H9 (cell line): Measurements from ENCODE around the gene H2AZ2. TPM values are rescaled to one million over a fixed set of nuclear protein-coding genes. Genes with fewer than 3 reads are reported as not detected.

Experiments used
- DNase-seq: peaks from one replicate; pipeline ENCODE4 v3.0.0-alpha.2; 2017
- H2AFZ ChIP-seq: one replicate; pipeline ENCODE4 v1.6.1; 2013; ENCODE audit warnings: mild to moderate bottlenecking, low read length, control low read depth, moderate library complexity
- H2AK5ac ChIP-seq: 2 replicates; pipeline ENCODE4 v1.6.1; 2013; ENCODE audit warnings: low read length, control low read depth, mixed read lengths; ENCODE audit not compliant: insufficient read length
- H2BK120ac ChIP-seq: one replicate; pipeline ENCODE4 v1.6.1; 2013; ENCODE audit warnings: low read depth, mild to moderate bottlenecking, low read length, control low read depth, inconsistent platforms; ENCODE audit not compliant: poor library complexity, severe bottlenecking
- H2BK12ac ChIP-seq: 2 replicates; pipeline ENCODE4 v1.6.1; 2013; ENCODE audit warnings: low read length, control low read depth, mixed read lengths, low read depth; ENCODE audit not compliant: insufficient read length
- H2BK15ac ChIP-seq: 2 replicates; pipeline ENCODE4 v1.6.1; 2013; ENCODE audit warnings: low read depth, low read length, control low read depth
- H2BK20ac ChIP-seq: one replicate; pipeline ENCODE4 v1.6.1; 2013; ENCODE audit warnings: low read depth, mild to moderate bottlenecking, low read length, control low read depth, inconsistent platforms; ENCODE audit not compliant: poor library complexity, severe bottlenecking
- H2BK5ac ChIP-seq: 2 replicates; pipeline ENCODE4 v1.6.1; 2013; ENCODE audit warnings: low read length, control low read depth, mixed read lengths; ENCODE audit not compliant: insufficient read length
- H3K14ac ChIP-seq: 2 replicates; pipeline ENCODE4 v1.6.1; 2013; ENCODE audit warnings: low read length, control low read depth; ENCODE audit not compliant: insufficient read depth
- H3K18ac ChIP-seq: 2 replicates; pipeline ENCODE4 v1.6.1; 2013; ENCODE audit warnings: low read depth, mild to moderate bottlenecking, mixed read lengths, low read length, control low read depth; ENCODE audit not compliant: insufficient read length
- H3K23ac ChIP-seq: 2 replicates; pipeline ENCODE4 v1.6.1; 2013; ENCODE audit warnings: low read length, control low read depth, mixed read lengths, low read depth; ENCODE audit not compliant: insufficient read length
- H3K23me2 ChIP-seq: 2 replicates; pipeline ENCODE4 v1.6.1; 2013; ENCODE audit warnings: low read depth, mild to moderate bottlenecking, mixed read lengths, low read length, control low read depth; ENCODE audit not compliant: insufficient read length, poor library complexity, severe bottlenecking
- H3K27ac ChIP-seq: 2 replicates; pipeline ENCODE4 v1.5.1; 2013; ENCODE audit warnings: low read length, control low read depth, mixed read lengths, low read depth; ENCODE audit not compliant: insufficient read length
- H3K27me3 ChIP-seq: 2 replicates; pipeline ENCODE4 v1.6.1; 2013; ENCODE audit warnings: low read length, control low read depth, inconsistent platforms; ENCODE audit not compliant: insufficient read depth
- H3K4ac ChIP-seq: 2 replicates; pipeline ENCODE4 v1.6.1; 2013; ENCODE audit warnings: low read depth, mild to moderate bottlenecking, control low read depth, inconsistent platforms, low read length, moderate library complexity
- H3K4me1 ChIP-seq: 2 replicates; pipeline ENCODE4 v1.6.1; 2013; ENCODE audit warnings: low read length, control low read depth, inconsistent platforms; ENCODE audit not compliant: insufficient read depth
- H3K4me2 ChIP-seq: 2 replicates; pipeline ENCODE4 v1.6.1; 2013; ENCODE audit warnings: low read length, control low read depth, mixed read lengths; ENCODE audit not compliant: insufficient read length, insufficient read depth
- H3K56ac ChIP-seq: 2 replicates; pipeline ENCODE4 v1.6.1; 2013; ENCODE audit warnings: low read depth, mild to moderate bottlenecking, mixed read lengths, low read length, control low read depth; ENCODE audit not compliant: insufficient read length
- H3K79me1 ChIP-seq: 2 replicates; pipeline ENCODE4 v1.6.1; 2013; ENCODE audit warnings: low read depth, mild to moderate bottlenecking, moderate library complexity, low read length, control low read depth, inconsistent platforms; ENCODE audit not compliant: insufficient read depth, poor library complexity, severe bottlenecking
- H3K79me2 ChIP-seq: 2 replicates; pipeline ENCODE4 v1.6.1; 2013; ENCODE audit warnings: low read length, control low read depth, inconsistent platforms; ENCODE audit not compliant: insufficient read depth
- H3K9ac ChIP-seq: 2 replicates; pipeline ENCODE4 v1.6.1; 2013; ENCODE audit warnings: low read length, control low read depth, mixed read lengths; ENCODE audit not compliant: insufficient read length; ENCODE audit errors: extremely low read depth
- H3K9me3 ChIP-seq: one replicate; pipeline ENCODE4 v1.6.1; 2013; ENCODE audit warnings: low read depth, low read length, inconsistent platforms; ENCODE audit not compliant: control insufficient read depth
- H3T11ph ChIP-seq: one replicate; pipeline ENCODE4 v1.6.1; 2013; ENCODE audit warnings: mild to moderate bottlenecking, low read length, control low read depth, inconsistent platforms
- H4K20me1 ChIP-seq: one replicate; pipeline ENCODE4 v1.6.1; 2013; ENCODE audit not compliant: control insufficient read depth, insufficient read length, insufficient read depth
- H4K5ac ChIP-seq: 2 replicates; pipeline ENCODE4 v1.6.1; 2013; ENCODE audit warnings: low read depth, mild to moderate bottlenecking, mixed read lengths, low read length, control low read depth; ENCODE audit not compliant: insufficient read length
- H4K8ac ChIP-seq: replicated peaks from 2 replicates; pipeline ENCODE4 v1.6.1; 2013; ENCODE audit warnings: low read length, control low read depth, mixed read lengths, low read depth; ENCODE audit not compliant: insufficient read length
- H4K91ac ChIP-seq: 2 replicates; pipeline ENCODE4 v1.6.1; 2013; ENCODE audit warnings: low read depth, mild to moderate bottlenecking, moderate library complexity, mixed read lengths, low read length, control low read depth; ENCODE audit not compliant: insufficient read length
- H3K27ac Mint-ChIP-seq, 3 experiments: 2 replicates in 2 of 3; 3 replicates in 1 of 3; pipeline ENCODE4 v1.8.0; 2020 to 2021; ENCODE audit warnings: mixed read lengths in 3 of 3, mild to moderate bottlenecking in 1 of 3, moderate library complexity in 1 of 3
- H3K27me3 Mint-ChIP-seq: 2 replicates; pipeline ENCODE4 v1.8.0; 2021; ENCODE audit warnings: low read depth, mild to moderate bottlenecking, moderate library complexity, mixed read lengths
- H3K36me3 Mint-ChIP-seq, 3 experiments: 2 replicates in 2 of 3; 3 replicates in 1 of 3; pipeline ENCODE4 v1.8.0; 2020 to 2021; ENCODE audit warnings: low read depth in 3 of 3, mixed read lengths in 3 of 3; ENCODE audit not compliant: insufficient read depth in 1 of 3
- H3K4me1 Mint-ChIP-seq, 2 experiments: 2 replicates each; pipeline ENCODE4 v1.8.0; 2020; ENCODE audit warnings: mixed read lengths in 2 of 2
- H3K4me3 Mint-ChIP-seq, 2 experiments: 2 replicates in 1 of 2; 3 replicates in 1 of 2; pipeline ENCODE4 v1.8.0; 2020 to 2021; ENCODE audit warnings: mild to moderate bottlenecking in 2 of 2, mixed read lengths in 2 of 2, moderate library complexity in 1 of 2
- H3K9me3 Mint-ChIP-seq, 2 experiments: 2 replicates in 1 of 2; 3 replicates in 1 of 2; pipeline ENCODE4 v1.8.0; 2020; ENCODE audit warnings: mild to moderate bottlenecking in 2 of 2, mixed read lengths in 2 of 2, moderate library complexity in 1 of 2
- CTCF ChIP-seq: fragments of 200-600 bp; sonication (generic); conservative IDR thresholded peaks from 3 replicates; pipeline ENCODE4 v1.8.0; 2021; ENCODE audit warnings: antibody characterized with exemption, mild to moderate bottlenecking
- WGBS: extraction: QIAGEN DNeasy Blood & Tissue Kit; methylation state at CpG from one replicate; pipeline ENCODE4 v1.1.7; 2013; ENCODE audit warnings: missing lambda C conversion rate, low lambda C conversion rate, mixed read lengths; ENCODE audit not compliant: insufficient read length; ENCODE audit errors: extremely low coverage; 5-methylcytosine and 5-hydroxymethylcytosine counted together
- total RNA-seq: library from RNA; stranded (reverse); gene quantifications from 2 replicates; pipeline ENCODE4 v1.2.1, GENCODE V29; 2021

The H2AZ2 gene
- total RNA-seq, 1 experiment from 2014 or later, result 208 TPM

DNA sequence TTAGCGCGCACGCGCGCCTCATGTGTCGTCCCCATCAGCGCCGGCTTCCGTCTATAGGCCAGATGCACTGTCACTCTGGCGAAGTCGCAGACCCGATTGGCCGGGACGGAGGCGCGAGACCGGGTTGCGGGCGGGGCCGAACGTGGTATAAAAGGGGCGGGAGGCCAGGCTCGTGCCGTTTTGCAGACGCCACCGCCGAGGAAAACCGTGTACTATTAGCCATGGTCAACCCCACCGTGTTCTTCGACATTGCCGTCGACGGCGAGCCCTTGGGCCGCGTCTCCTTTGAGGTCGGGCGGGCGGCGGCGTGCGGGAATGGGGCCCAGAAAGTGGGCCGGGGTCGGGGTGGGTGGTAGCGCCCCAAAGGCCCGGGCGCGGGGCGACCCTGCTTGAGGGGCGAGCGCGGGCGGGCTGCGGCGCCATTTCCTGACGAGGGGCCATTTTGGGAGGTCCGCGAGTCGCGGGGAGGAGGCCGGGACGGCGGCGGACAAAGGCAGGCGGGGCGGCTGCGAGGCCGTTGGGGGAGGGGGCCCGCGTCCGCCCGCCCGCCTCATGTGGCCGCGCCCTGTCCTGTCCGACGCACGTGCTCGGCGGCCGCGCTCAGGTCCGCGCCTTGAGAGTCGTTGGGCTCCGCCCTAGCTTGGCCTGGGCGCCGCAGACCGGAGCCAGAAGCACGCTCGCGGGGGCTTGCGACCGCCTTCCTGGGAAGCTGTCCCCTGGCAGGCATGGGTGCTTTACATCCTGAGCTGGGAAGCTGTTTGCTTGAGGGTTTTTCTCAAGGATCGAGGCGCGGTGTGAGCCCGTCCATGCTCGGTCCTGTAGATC lies 51.2 kb downstream of the H2AZ2 start, which contains the start of gene PPIA:
Gene PPIA, plus strand, starts transcription at position 178 of the 825 bp plus-strand sequence. Its CDS starts 44 bp downstream, at position 222.
- Histone ChIP-seq H3K4me1 (no peaks in the 10 kb centered on the region), H4K8ac (no peak within 1 kb of the TSS), H3K79me2 (peaks cover 20% of the 10 kb centered on the region; the same call in 1 of the 2 replicates), H3K14ac (peak within 1 kb of the TSS; percentile 98), H3K18ac (peak within 1 kb of the TSS; percentile 96), H3K4ac (no peak within 1 kb of the TSS; the same call in 1 of the 2 replicates), H4K91ac (no peak within 1 kb of the TSS), H4K5ac (peak within 1 kb of the TSS; percentile 25), H3K27ac (peak within 1 kb of the TSS; percentile 52), H2AK5ac (no peak within 1 kb of the TSS), H3K9ac (peak within 1 kb of the TSS; percentile 98), H3K4me2 (peak within 1 kb of the TSS; percentile 100), H3K23ac (no peak within 1 kb of the TSS), H2AFZ (no peak within 1 kb of the TSS), H3T11ph (no peak within 1 kb of the TSS), H2BK20ac (no peak within 1 kb of the TSS), H2BK12ac (no peak within 1 kb of the TSS), H2BK120ac (peak within 1 kb of the TSS; percentile 15), H2BK5ac (peak within 1 kb of the TSS; percentile 1), H3K9me3 (no peaks in the 10 kb centered on the region), H4K20me1 (no peaks in the 10 kb centered on the region), H3K79me1 (peaks cover 2% of the 10 kb centered on the region), H2BK15ac (no peak within 1 kb of the TSS), H3K56ac (no peak within 1 kb of the TSS), H3K23me2 (peaks cover 5% of the 10 kb centered on the region), H3K27me3 (no peaks in the 10 kb centered on the region)
- H3K36me3 Mint-ChIP-seq, result peaks cover 38 to 47% (median 42%) of the 10 kb centered on the region in 3 experiments
- H3K4me3 Mint-ChIP-seq, result peak within 1 kb of the TSS; percentile 90 to 95
- H3K27me3 Mint-ChIP-seq, result peaks cover 5% of the 10 kb centered on the region; the same call in 1 of the 2 replicates
- H3K9me3 Mint-ChIP-seq, result peaks cover 2 to 3% of the 10 kb centered on the region in 2 experiments; a peak in 2 of 5 replicates
- H3K27ac Mint-ChIP-seq, result peak within 1 kb of the TSS; percentile 98 to 99 (median 99)
- no CpG with 5 or more reads among the region's 99 CpGs for WGBS
- peak; percentile 98 for DNase-seq
- peaks cover 9 to 15% of the 10 kb centered on the region in 2 experiments for H3K4me1 Mint-ChIP-seq
- TF ChIP-seq CTCF, result no peak
